GM21423 (cell line): ENCODE results near the gene SHISA7.
A peak's percentile ranks its signal among the peaks of the same experiment; 100 is the strongest.

Experiments
- ATAC-seq: cut with Tn5 transposase; IDR thresholded peaks from one replicate; pipeline ENCODE4 v1.9.1; 2021; ENCODE audit warnings: mild to moderate bottlenecking, moderate library complexity; ENCODE audit not compliant: unreplicated experiment

Gene SHISA7

GRCh38 chr19:55443045-55443823 lies at the start of gene SHISA7:
Gene SHISA7, minus strand, starts transcription at chr19:55443300. Its CDS starts 437 bp downstream, at chr19:55442863.
- no peak for ATAC-seq

GRCh38 chr19:55492362-55492944 lies 49.4 kb upstream of the SHISA7 start:
- ATAC-seq = no peak

- no peak for ATAC-seq
Measured at GRCh38 chr19:55491546-55492360, 48.7 kb upstream of the SHISA7 start.

- no peak for ATAC-seq
Measured at GRCh38 chr19:55490478-55491432, 47.7 kb upstream of the SHISA7 start.

- ATAC-seq = no peak
Measured at GRCh38 chr19:55489711-55490477, 46.8 kb upstream of the SHISA7 start.

- ATAC-seq = no peak
Measured at GRCh38 chr19:55488986-55489710, 46.0 kb upstream of the SHISA7 start.

GRCh38 chr19:55487924-55488687 lies 45.0 kb upstream of the SHISA7 start, which contains the start of gene SSC5D:
Gene SSC5D, plus strand, starts transcription at chr19:55488436. Its CDS starts 154 bp downstream, at chr19:55488590.
- ATAC-seq = no peak

- ATAC-seq = no peak
Measured at GRCh38 chr19:55486971-55487923, 44.1 kb upstream of the SHISA7 start.

- ATAC-seq = no peak
Measured at GRCh38 chr19:55486043-55486970, 43.2 kb upstream of the SHISA7 start.

GRCh38 chr19:55485439-55486011 lies 42.4 kb upstream of the SHISA7 start:
- ATAC-seq = no peak

GRCh38 chr19:55484593-55485438 lies 41.7 kb upstream of the SHISA7 start, which contains the start of gene NAT14:
Gene NAT14, plus strand, starts transcription at chr19:55485188. Its CDS starts 521 bp downstream, at chr19:55485709.
- peak; percentile 56 for ATAC-seq

- no peak for ATAC-seq
Measured at GRCh38 chr19:55483706-55484592, 40.8 kb upstream of the SHISA7 start.

GRCh38 chr19:55482967-55483705 lies 40.0 kb upstream of the SHISA7 start:
- ATAC-seq = no peak
